ENCODE measurements around the gene SHKBP1.
A peak's percentile ranks its signal among the peaks of the same experiment; 100 is the strongest.
"Not testable (repeated sequence)": the region's sequence is repeated elsewhere in the genome, so short reads cannot be mapped to it uniquely, and the experiment has no call there.

Gene SHKBP1

GRCh38 chr19:40614622-40615411 is 38.1 kb downstream of the SHKBP1 start:
- peak; percentile 67 for DNase-seq (ENCODE audit: low read depth, low spot score)

GRCh38 chr19:40616178-40616577 is 39.5 kb downstream of the SHKBP1 start:
- no peak for DNase-seq (ENCODE audit: low read depth, low spot score)

GRCh38 chr19:40616941-40617340 is 40.3 kb downstream of the SHKBP1 start:
- DNase-seq (ENCODE audit: low read depth, low spot score): no peak

- DNase-seq (ENCODE audit: low read depth, low spot score): no peak
These were observed 41.3 kb downstream of the SHKBP1 start for GRCh38 chr19:40617961-40618360.

GRCh38 chr19:40619333-40620160 is 42.9 kb downstream of the SHKBP1 start:
- no peak for DNase-seq (ENCODE audit: low read depth, low spot score)

- DNase-seq (ENCODE audit: low read depth, low spot score): no peak
These were observed 43.5 kb downstream of the SHKBP1 start for GRCh38 chr19:40620161-40620485.

- DNase-seq (ENCODE audit: low read depth, low spot score): no peak
These were observed 44.6 kb downstream of the SHKBP1 start for GRCh38 chr19:40621283-40621682.

- DNase-seq (ENCODE audit: low read depth, low spot score): no peak
These were observed 45.5 kb downstream of the SHKBP1 start for GRCh38 chr19:40621966-40622772.

GRCh38 chr19:40622773-40623075 is 46.1 kb downstream of the SHKBP1 start:
- no peak for DNase-seq (ENCODE audit: low read depth, low spot score)

- DNase-seq (ENCODE audit: low read depth, low spot score): no peak
These were observed 47.0 kb downstream of the SHKBP1 start for GRCh38 chr19:40623403-40624251.

GRCh38 chr19:40624369-40625153 is 47.9 kb downstream of the SHKBP1 start:
- DNase-seq (ENCODE audit: low read depth, low spot score): not testable (repeated sequence)

- DNase-seq (ENCODE audit: low read depth, low spot score): no peak
These were observed 48.9 kb downstream of the SHKBP1 start for GRCh38 chr19:40625406-40626120.

GRCh38 chr19:40626918-40627317 is 50.2 kb downstream of the SHKBP1 start:
- DNase-seq (ENCODE audit: low read depth, low spot score): no peak

GRCh38 chr19:40627486-40628279 is 51.0 kb downstream of the SHKBP1 start:
- DNase-seq (ENCODE audit: low read depth, low spot score): no peak

GRCh38 chr19:40629346-40629745 is 52.7 kb downstream of the SHKBP1 start:
- DNase-seq (ENCODE audit: low read depth, low spot score): no peak

GRCh38 chr19:40630571-40631160 is 54.0 kb downstream of the SHKBP1 start:
- no peak for DNase-seq (ENCODE audit: low read depth, low spot score)

GRCh38 chr19:40632311-40633036 is 55.8 kb downstream of the SHKBP1 start:
- DNase-seq (ENCODE audit: low read depth, low spot score): no peak

GRCh38 chr19:40633207-40633606 is 56.5 kb downstream of the SHKBP1 start:
- no peak for DNase-seq (ENCODE audit: low read depth, low spot score)

Measured in smooth muscle cell of the brain vasculature (primary cell).